GM12875 (cell line): Measurements from ENCODE around the gene NPR1.

Source experiments
- H3K4me3 ChIP-seq: one replicate; pipeline ENCODE4 v1.5.1; 2011; ENCODE audit warnings: low read depth, low read length, control low read depth
- CTCF ChIP-seq: IDR thresholded peaks from 2 replicates; pipeline ENCODE4 v1.5.1; 2011; ENCODE audit warnings: low read depth, mild to moderate bottlenecking, control low read depth, inconsistent platforms, low read length, moderate library complexity, borderline replicate concordance; ENCODE audit not compliant: insufficient read depth

NPR1 gene

GRCh38 chr1:153680120-153680403 lies 1.6 kb downstream of the NPR1 start:
- H3K4me3 ChIP-seq: no peak overlapping the region
- TF ChIP-seq CTCF: no peak

GRCh38 chr1:153682730-153683129 lies 4.2 kb downstream of the NPR1 start:
- no peak for TF ChIP-seq CTCF
- H3K4me3 ChIP-seq: no peak overlapping the region

- no peak overlapping the region for H3K4me3 ChIP-seq
- TF ChIP-seq CTCF: no peak
These were observed 5.4 kb downstream of the NPR1 start for GRCh38 chr1:153683854-153684253.

- no peak overlapping the region for H3K4me3 ChIP-seq
- TF ChIP-seq CTCF: no peak
These were observed 6.4 kb downstream of the NPR1 start for GRCh38 chr1:153684892-153685291.

GRCh38 chr1:153685544-153686340 lies 7.3 kb downstream of the NPR1 start:
- no peak overlapping the region for H3K4me3 ChIP-seq
- TF ChIP-seq CTCF: no peak

GRCh38 chr1:153687346-153688125 lies 9.0 kb downstream of the NPR1 start:
- no peak for TF ChIP-seq CTCF
- no peak overlapping the region for H3K4me3 ChIP-seq

GRCh38 chr1:153688276-153688675 lies 9.8 kb downstream of the NPR1 start:
- H3K4me3 ChIP-seq: no peak overlapping the region
- no peak for TF ChIP-seq CTCF
